ENCODE data around the gene NR1D2. TPM values are rescaled to one million over a fixed set of nuclear protein-coding genes. Genes with fewer than 3 reads are reported as not detected.

Gene NR1D2
- total and polyA plus RNA-seq, 2 experiments from 2014 or later, result 6.6 to 20.7 TPM

- H3K4me3 Mint-ChIP-seq, result no peak overlapping the region
- TF ChIP-seq JUNB (IDR thresholded peaks at IDR 0.05; ENCODE audit: unreplicated experiment) (no peak), STAT1 (IDR thresholded peaks at IDR 0.05; ENCODE audit: unreplicated experiment) (no peak), NANOG (IDR thresholded peaks at IDR 0.05; ENCODE audit: borderline replicate concordance) (no peak), CREB1 (CRISPR knock-in tag; IDR thresholded peaks at IDR 0.05; ENCODE audit: low read depth) (no peak), EZH2 (IDR thresholded peaks at IDR 0.05; ENCODE audit: low read depth, unreplicated experiment) (no peak), ZNF331 (CRISPR knock-in tag; IDR thresholded peaks at IDR 0.05; ENCODE audit: low read depth) (no peak), CTCF (conservative IDR thresholded peaks at IDR 0.05; ENCODE audit: low read depth in 2 of 2) (no peak), EZH2phosphoT487 (IDR thresholded peaks at IDR 0.05; ENCODE audit: unreplicated experiment) (no peak), POLR2AphosphoS5 (IDR thresholded peaks at IDR 0.05; ENCODE audit: low read depth) (no peak)
- TF ChIP-seq, protein P1, sequence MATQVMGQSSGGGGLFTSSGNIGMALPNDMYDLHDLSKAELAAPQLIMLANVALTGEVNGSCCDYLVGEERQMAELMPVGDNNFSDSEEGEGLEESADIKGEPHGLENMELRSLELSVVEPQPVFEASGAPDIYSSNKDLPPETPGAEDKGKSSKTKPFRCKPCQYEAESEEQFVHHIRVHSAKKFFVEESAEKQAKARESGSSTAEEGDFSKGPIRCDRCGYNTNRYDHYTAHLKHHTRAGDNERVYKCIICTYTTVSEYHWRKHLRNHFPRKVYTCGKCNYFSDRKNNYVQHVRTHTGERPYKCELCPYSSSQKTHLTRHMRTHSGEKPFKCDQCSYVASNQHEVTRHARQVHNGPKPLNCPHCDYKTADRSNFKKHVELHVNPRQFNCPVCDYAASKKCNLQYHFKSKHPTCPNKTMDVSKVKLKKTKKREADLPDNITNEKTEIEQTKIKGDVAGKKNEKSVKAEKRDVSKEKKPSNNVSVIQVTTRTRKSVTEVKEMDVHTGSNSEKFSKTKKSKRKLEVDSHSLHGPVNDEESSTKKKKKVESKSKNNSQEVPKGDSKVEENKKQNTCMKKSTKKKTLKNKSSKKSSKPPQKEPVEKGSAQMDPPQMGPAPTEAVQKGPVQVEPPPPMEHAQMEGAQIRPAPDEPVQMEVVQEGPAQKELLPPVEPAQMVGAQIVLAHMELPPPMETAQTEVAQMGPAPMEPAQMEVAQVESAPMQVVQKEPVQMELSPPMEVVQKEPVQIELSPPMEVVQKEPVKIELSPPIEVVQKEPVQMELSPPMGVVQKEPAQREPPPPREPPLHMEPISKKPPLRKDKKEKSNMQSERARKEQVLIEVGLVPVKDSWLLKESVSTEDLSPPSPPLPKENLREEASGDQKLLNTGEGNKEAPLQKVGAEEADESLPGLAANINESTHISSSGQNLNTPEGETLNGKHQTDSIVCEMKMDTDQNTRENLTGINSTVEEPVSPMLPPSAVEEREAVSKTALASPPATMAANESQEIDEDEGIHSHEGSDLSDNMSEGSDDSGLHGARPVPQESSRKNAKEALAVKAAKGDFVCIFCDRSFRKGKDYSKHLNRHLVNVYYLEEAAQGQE (IDR thresholded peaks at IDR 0.05; ENCODE audit: unreplicated experiment), result no peak
- TF ChIP-seq, protein P2, sequence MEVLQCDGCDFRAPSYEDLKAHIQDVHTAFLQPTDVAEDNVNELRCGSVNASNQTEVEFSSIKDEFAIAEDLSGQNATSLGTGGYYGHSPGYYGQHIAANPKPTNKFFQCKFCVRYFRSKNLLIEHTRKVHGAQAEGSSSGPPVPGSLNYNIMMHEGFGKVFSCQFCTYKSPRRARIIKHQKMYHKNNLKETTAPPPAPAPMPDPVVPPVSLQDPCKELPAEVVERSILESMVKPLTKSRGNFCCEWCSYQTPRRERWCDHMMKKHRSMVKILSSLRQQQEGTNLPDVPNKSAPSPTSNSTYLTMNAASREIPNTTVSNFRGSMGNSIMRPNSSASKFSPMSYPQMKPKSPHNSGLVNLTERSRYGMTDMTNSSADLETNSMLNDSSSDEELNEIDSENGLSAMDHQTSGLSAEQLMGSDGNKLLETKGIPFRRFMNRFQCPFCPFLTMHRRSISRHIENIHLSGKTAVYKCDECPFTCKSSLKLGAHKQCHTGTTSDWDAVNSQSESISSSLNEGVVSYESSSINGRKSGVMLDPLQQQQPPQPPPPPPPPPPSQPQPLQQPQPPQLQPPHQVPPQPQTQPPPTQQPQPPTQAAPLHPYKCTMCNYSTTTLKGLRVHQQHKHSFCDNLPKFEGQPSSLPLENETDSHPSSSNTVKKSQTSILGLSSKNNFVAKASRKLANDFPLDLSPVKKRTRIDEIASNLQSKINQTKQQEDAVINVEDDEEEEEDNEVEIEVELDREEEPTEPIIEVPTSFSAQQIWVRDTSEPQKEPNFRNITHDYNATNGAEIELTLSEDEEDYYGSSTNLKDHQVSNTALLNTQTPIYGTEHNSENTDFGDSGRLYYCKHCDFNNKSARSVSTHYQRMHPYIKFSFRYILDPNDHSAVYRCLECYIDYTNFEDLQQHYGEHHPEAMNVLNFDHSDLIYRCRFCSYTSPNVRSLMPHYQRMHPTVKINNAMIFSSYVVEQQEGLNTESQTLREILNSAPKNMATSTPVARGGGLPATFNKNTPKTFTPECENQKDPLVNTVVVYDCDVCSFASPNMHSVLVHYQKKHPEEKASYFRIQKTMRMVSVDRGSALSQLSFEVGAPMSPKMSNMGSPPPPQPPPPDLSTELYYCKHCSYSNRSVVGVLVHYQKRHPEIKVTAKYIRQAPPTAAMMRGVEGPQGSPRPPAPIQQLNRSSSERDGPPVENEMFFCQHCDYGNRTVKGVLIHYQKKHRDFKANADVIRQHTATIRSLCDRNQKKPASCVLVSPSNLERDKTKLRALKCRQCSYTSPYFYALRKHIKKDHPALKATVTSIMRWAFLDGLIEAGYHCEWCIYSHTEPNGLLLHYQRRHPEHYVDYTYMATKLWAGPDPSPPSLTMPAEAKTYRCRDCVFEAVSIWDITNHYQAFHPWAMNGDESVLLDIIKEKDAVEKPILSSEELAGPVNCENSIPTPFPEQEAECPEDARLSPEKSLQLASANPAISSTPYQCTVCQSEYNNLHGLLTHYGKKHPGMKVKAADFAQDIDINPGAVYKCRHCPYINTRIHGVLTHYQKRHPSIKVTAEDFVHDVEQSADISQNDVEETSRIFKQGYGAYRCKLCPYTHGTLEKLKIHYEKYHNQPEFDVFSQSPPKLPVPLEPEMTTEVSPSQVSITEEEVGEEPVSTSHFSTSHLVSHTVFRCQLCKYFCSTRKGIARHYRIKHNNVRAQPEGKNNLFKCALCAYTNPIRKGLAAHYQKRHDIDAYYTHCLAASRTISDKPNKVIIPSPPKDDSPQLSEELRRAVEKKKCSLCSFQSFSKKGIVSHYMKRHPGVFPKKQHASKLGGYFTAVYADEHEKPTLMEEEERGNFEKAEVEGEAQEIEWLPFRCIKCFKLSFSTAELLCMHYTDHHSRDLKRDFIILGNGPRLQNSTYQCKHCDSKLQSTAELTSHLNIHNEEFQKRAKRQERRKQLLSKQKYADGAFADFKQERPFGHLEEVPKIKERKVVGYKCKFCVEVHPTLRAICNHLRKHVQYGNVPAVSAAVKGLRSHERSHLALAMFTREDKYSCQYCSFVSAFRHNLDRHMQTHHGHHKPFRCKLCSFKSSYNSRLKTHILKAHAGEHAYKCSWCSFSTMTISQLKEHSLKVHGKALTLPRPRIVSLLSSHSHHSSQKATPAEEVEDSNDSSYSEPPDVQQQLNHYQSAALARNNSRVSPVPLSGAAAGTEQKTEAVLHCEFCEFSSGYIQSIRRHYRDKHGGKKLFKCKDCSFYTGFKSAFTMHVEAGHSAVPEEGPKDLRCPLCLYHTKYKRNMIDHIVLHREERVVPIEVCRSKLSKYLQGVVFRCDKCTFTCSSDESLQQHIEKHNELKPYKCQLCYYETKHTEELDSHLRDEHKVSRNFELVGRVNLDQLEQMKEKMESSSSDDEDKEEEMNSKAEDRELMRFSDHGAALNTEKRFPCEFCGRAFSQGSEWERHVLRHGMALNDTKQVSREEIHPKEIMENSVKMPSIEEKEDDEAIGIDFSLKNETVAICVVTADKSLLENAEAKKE (CRISPR knock-in tag; IDR thresholded peaks at IDR 0.05), result no peak
- DNase-seq (ENCODE audit: low spot score) (no peak), ATAC-seq (no peak)
- H3K4me3 ChIP-seq, result no peak overlapping the region
- no peak overlapping the region for H3K27ac Mint-ChIP-seq
- peaks cover 16% of the 10 kb centered on the region; the same call in 2 of the 3 replicates for H3K4me1 Mint-ChIP-seq
- no peak overlapping the region for H3K4me2 ChIP-seq
- no peaks in the 10 kb centered on the region for H3F3A ChIP-seq (replicated peaks; ENCODE audit: low read depth)
- H3K27me3 ChIP-seq (ENCODE audit: insufficient read depth), result no peaks in the 10 kb centered on the region
- H4K20me1 ChIP-seq (replicated peaks; ENCODE audit: insufficient read depth), result peaks cover 21% of the 10 kb centered on the region
- no peak overlapping the region for H2AFZ ChIP-seq
- no peaks in the 10 kb centered on the region for H3K9me3 Mint-ChIP-seq
- peaks cover 87% of the 10 kb centered on the region for H3K79me2 ChIP-seq (replicated peaks; ENCODE audit: insufficient read depth)
- H3K36me3 ChIP-seq (ENCODE audit: insufficient read depth), result no peaks in the 10 kb centered on the region
- H3K4me1 ChIP-seq (ENCODE audit: insufficient read depth), result no peaks in the 10 kb centered on the region
- peaks cover 27% of the 10 kb centered on the region for H3K36me3 Mint-ChIP-seq (ENCODE audit: low read depth)
- no peaks in the 10 kb centered on the region for H3K9me2 ChIP-seq (ENCODE audit: insufficient read depth)
- H3K27me3 Mint-ChIP-seq (ENCODE audit: insufficient read depth, low read depth, poor library complexity), result no peaks in the 10 kb centered on the region
- H3K27ac ChIP-seq (ENCODE audit: low read depth), result no peak overlapping the region
Measured at GRCh38 chr3:23954144-23954543, 9.1 kb downstream of the NR1D2 start.
